HG03108 (cell line): ENCODE data around the gene WAC.
"Not testable (repeated sequence)": the region's sequence is repeated elsewhere in the genome, so short reads cannot be mapped to it uniquely, and the experiment has no call there.

Experiments used
- ATAC-seq: cut with Tn5 transposase; IDR thresholded peaks from one replicate; pipeline ENCODE4 v1.9.1; 2021; ENCODE audit warnings: moderate library complexity; ENCODE audit not compliant: unreplicated experiment

The WAC gene

DNA sequence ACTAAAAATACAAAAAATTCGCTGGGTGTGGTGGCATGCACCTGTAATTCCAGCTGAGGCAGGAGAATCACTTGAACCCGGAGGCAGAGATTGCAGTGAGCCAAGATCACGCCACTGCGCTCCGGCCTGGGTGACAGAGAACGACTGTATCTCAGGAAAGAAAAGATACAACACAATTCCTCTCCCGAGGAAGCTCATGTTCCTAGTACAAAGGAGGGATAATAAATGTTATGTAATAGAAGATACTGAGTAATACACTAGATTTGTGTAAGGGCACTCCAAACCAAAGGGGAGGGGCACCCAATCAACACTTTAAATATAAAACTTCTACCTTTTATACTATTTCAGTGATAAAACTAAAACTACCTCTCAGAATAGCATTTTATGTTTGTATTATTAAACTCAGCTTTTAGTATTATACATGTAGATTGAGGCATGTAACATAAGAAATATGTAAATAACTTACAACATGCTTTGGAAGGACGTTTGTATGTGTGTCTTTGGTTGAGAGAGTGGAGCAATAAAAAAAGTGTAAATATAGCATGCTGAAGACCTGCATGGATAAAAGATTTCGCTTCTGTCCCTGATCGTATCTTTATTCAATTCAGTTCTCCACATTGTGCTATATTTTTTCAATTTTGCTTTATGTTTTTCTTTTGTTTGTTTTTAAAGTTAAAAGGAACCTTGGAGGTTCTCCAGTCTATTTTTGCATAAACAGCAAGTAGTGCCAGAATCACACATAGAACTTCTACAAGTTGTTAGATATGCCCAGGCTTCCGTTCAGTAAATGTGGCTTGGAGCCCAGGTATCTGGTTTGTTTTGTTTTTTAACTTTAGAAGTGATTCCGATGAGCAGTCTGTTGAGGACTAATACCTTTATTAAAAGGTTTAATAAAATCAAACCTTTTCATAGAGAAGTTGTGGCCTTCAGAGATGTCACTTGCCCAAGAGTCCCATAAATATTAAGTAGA lies 71.9 kb downstream of the WAC start:
- ATAC-seq = no peak

DNA sequence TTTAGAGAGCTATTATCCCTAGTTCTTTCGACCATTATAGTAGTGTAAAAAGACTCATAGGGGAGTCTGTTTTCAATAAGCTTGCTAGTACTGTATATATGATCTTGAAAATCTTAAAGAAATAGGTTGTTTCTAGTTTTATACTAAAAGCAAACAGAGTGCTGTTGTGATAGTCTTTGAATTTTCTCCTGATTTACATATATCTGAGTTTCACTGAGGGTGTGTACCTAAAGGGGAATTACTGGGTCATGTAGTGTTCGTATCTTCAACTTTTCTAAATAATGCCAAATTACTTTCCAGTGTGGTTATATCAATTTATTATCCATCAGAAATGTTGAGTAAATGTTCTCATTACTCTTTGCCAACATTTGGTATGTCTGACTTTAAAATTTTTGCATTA lies 73.7 kb downstream of the WAC start:
- no peak for ATAC-seq

DNA sequence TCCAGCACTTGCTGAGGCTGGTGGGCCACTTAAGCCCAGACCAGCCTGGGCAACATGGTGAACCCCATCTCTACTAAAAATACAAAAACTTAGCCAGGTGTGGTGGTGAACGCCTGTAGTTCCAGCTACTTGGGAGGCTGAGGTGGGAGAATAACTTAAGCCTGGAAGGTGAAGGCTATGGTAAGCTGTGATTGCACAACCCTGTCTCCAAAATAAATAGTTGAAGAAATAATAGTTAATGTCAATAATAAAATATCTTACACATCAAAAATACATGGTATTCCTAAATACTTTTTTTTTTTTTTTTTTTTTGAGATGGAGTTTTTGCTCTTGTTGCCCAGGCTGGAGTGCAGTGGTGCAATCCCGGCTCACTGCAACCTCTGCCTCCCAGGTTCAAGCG lies 76.7 kb downstream of the WAC start:
- not testable (repeated sequence) for ATAC-seq

DNA sequence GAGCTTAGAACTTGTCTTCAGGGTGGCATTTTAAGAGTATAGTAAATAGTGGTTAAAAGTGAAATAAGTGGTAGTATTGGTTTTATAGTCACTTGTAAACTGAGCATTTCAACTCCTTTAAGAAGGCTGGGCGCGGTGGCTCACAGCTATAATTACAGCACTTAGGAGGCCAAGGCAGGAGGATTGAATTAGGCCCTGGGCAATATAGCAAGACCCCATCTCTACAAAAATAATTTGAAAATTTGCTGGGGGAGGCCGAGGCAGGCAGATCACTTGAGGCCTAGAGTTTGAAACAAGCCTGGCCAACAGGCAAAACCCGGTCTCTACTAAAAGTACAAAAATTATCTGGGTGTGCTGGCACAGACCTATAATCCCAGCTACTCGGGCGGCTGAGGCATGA lies 80.0 kb downstream of the WAC start:
- ATAC-seq = no peak

DNA sequence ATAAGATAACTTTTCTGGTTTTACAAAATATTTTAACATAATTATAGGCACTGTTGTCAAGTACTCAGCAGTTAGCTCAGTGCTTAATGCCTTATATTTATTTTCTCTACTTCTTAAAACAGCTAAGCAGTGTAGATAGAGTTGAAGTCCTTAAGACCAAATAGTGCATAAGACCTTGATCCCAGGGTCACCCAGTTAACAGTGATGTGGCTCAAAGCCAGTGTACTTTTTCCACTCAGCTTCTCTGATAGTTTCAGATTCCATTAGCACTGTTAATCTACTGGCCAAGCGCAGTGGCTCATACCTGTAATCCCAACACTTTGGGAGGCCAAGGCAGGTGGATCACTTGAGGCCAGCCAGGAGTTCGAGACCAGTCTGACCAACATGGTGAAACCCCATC lies 83.6 kb downstream of the WAC start:
- no peak for ATAC-seq

DNA sequence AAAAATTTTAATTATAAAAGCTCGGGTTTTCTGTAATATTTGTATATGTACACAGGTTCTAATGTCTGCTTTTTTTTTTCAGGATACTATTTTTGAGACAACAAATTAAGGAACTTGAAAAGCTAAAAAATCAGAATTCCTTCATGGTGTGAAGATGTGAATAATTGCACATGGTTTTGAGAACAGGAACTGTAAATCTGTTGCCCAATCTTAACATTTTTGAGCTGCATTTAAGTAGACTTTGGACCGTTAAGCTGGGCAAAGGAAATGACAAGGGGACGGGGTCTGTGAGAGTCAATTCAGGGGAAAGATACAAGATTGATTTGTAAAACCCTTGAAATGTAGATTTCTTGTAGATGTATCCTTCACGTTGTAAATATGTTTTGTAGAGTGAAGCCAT lies 86.5 kb downstream of the WAC start:
- ATAC-seq = no peak

DNA sequence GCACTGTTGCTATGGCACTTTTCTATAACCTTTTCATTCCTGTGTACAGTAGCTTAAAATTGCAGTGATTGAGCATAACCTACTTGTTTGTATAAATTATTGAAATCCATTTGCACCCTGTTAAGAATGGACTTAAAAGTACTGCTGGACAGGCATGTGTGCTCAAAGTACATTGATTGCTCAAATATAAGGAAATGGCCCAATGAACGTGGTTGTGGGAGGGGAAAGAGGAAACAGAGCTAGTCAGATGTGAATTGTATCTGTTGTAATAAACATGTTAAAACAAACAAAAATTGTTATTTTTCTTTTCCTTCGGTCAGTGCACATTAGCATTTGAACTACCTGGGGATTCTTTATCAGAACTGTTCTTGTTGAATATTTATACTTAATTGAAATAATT lies 87.3 kb downstream of the WAC start:
- no peak for ATAC-seq

DNA sequence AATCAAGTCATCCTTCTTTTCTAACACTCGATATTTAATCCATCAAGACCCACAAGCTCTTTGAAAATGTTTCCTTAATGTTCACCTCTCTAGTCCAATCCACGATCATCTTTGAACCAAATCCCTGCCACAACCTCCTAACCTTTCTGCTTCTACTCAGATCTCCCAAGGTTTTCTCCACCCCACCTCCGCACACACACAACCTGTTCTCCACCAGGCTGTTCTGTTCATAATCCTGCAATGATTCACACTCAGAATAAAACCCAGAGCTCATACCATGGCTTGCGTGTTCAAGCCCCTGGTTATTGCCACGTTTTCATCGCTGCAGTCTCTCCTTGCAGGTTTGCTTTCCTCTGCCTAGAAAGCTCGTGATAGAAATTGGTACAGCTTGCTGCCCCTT lies 90.6 kb downstream of the WAC start:
- no peak for ATAC-seq

DNA sequence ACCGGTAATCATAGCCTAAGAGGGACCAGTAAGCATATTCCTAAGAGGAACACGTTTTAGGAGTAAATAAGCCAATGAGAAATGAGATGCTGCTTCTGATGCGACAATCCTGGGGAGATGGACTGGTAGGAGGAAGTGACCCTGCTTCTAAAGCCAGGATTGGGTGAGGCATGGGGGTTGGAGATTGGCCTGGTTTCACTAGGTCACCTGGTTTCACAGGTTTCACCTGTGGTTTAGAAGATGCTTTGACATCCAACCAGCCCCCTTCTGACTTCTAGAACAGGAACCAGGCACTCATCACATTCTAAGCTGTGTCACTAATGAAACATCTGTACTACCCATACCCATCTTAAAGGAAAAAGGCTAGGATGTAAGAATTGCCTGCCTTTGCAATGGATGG lies 91.4 kb downstream of the WAC start:
- no peak for ATAC-seq

DNA sequence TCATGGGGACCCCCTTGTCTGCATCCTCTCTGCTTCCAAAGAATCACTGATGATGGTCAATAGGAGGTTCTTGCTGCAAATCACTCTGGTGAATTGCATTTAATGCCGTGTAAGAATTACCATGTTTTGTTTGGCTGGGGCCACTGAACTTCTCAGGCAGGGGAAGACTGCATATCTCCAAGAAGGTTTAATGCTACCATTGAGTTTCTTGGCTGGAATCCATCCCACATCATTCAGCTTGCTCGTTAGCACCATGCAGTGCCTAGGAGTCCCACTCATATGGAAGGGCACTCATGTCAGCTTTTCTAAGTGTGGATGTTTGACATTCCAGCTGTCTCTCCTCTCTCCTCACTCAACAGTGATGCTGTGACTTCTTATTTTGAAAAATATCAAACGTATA lies 94.2 kb downstream of the WAC start:
- no peak for ATAC-seq

DNA sequence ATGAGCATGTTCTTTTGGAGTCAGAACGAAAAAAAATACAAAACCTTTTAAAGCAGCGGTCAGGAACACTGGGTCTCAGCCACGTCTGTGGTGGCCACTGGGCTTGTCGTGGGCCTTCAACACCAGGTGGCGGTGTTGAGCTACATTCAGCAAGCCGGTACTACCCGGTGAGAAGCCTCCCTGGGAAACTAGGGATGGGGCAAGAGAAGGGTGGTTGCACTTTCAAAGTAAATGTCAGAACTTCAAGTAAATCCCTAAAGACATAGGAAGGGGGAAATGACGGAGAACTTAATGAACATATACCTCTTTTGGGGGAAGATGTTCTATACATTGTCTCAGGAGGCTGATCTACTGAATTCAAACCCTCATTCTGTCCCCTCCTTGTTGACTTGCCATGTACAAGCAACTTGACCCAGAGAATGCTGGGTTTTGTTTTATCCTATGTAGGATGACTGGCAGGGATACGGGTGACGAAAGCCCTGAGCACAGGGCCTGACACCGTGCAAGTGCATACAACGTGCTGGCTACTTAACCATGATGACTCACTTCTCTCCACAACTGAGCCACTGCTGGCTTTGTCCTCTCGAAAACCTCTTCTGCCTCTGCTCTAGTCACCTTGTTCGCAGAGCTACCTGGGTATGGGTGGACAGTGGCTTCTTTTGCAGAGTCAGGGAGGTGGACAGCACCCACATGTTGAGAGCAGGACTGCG lies 95.4 kb downstream of the WAC start:
- ATAC-seq = peak; percentile 59

DNA sequence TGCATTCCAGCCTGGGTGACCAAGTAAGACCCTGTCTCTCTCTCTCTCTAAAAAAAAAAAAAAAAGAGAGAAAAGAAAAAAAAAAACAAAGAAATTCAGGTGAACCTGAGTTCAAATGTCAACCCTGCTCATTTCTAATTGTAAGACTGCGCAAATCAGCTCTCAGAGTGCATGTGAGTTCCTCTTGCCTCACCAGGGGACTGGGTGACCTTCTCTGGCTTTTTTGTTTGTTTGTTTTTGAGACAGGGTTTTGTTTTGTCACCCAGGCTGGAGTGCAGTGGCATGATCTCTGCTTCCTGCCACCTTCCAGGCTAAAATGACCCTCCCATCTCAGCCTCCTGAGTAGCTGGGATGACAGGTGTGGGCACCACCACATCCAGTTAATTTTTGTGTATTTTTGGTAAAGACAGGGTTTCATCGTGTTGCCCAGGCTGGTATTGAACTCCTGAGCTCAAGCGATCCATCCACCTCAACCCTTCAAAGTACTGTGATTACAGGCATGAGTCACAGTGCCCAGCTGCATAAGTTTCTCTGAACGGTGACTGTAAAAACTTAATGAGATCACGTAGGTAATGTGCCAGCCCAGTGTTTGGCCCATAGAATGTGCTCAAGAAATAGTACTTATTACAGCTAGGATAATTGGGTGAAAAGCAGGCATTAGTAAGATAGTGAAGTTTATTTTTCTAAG lies 99.1 kb downstream of the WAC start:
- no peak for ATAC-seq

DNA sequence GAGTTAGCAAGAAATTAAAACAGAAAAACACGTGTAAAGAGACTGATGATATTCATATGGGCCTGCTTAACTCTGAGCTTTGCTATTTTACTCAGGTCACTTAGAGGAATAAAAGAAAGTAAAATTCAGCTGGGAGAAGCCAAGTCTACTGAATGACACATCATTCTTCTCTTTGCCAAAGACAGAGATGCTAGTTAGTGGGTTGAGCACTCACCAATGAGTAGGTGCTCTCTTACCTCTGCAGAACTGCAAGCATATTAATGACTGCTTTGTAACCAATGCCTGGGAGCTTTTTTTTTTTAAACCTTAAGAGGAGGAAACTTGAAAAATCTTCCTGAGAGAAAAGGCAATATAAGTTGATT lies 99.6 kb downstream of the WAC start:
- ATAC-seq = no peak

DNA sequence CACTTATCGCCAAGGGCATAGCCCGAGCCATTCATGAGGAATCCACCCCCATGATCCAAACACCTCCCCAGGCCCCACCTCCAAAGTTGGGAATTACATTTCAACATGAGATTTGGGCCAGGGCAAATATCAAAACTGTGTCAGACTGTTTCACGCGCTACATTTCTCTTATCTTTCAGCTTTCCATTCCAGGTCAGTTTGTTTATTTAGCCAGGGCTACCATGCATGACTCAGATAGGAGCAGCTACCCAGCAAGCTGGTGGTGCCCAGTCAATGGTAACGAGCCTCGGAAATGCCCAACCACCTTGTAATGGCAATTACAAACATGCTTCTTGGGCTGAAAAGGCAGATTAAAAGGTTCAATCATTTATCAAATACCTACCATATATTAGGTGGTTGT lies 100.8 kb downstream of the WAC start:
- no peak for ATAC-seq

DNA sequence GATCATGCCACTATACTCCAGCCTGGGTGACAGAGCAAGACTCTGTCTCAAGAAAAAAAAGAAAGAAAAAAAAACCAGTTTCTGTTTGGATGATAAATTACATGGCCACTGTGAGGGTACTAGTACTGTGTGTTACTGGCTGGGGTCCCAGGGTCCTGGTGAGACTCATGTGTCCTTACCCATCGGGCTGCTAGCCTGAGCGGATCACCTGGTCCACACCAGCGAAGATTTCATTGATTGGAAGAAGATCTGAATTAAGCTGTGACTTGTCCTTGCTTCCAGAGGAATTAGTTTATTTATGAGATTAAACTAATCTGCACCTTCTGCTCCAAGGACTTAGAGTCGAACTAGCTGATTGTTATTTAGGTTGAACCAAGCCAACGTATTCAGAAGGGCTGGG lies 104.4 kb downstream of the WAC start:
- ATAC-seq = no peak

DNA sequence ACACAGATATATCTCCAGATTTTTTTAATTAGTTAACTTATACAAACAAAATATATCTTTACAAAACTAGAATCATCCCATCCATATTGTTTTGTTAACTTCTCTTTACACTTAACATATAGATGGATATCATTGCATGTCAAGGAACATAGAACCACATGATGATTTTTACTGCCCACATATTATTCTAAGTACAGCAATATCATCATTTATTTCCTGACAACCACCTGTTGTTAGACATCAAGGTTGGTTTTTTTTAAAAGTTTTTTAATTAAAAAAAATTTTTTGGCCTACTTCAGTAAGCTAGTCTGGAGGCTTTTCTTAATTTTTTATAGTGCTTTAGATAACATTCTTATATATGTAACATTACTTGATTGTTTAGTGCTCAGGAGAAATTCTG lies 105.5 kb downstream of the WAC start:
- no peak for ATAC-seq

DNA sequence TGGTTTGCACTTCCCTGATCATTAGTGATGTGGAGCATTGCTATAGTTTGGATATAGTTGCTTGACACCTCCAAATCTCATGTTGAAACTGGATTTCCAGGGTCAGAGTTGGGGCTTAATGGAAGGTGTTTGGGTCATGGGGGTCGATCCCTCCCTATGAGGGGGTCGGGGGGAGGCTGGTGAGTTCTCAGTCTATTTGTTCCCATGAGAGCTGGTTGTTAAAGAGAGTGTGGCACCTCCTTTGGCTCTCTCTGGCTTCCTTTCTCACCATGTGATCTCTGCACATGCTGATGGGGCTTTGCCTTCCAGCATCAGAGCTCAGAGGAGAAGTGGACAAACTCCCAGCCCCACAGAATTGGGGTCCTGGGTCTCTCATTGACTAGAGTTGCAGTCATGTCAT lies 107.6 kb downstream of the WAC start:
- ATAC-seq = no peak

DNA sequence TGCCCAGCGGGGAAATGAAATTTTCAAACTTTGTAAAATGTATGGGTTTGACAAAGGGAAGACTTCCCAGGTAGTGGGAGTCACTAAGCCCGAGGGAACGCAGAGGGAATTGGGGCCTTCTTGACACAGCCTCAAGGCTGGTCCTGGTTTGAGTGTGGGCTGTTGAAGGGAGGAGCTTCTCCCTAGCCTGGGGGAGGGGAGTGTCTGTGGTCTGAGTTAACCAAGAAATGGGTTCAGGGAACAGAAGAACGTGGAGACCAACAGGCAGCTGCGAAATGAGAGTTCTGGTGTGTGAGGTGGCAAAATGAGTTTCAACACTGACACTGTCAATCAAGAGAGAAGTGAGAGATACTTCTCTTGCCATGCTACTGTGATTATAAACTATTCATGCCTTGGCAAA lies 111.7 kb downstream of the WAC start:
- ATAC-seq = no peak

DNA sequence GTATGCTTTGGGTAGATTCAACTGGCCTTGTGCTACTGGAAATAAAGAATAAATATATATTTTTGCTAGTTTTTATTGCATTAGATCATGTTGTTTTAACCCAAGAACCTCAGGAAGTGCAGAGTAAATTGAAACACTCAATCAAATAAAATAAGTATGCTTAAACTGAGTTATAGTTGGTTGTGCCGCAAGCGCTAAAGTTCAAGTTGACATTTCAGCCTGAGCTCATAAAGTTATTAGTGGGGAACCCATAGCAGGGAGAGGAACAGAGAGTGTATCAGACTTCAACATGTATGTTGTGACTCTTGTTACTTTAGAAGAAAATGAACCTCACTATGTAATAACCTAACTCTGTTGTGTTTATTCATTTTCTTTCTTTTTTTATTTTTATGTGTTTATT lies 119.2 kb downstream of the WAC start:
- no peak for ATAC-seq

DNA sequence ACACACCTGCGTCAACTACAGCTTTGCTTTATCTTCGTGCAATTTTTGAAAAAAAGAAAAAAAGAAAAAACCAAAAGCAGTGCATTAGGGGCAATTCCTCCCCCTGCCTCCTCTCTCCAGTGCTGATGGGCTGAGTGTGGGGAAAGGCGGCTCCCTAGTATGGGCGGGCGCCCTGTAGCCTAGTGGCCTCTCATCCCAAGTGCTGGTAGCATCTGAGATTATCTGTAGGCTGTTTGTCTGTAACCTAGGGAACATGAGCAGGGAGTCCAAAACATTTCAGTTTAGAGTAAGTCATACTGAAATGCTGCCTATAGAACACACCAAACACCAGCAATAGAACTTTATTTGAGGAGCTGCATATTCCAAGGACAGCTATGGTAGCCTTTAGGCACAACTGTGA lies 119.8 kb downstream of the WAC start:
- no peak for ATAC-seq

DNA sequence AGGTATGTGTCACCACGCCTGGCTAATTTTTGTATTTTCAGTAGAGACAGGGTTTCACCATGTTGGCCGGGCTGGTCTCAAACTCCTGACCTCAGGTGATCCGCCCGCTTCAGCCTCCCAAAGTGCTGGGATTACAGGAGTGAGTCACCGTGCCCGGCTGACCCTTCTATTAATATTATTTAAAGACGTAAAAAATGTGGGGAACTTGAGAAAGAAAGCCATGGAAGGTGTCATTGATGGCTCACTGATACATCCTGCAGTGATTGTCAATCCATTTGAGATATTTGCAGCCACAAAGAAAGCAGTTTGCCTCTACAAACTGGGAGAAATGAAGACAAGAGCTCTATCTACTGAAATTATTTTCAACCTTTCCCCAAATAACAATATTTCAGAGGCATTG lies 125.9 kb downstream of the WAC start:
- not testable (repeated sequence) for ATAC-seq

DNA sequence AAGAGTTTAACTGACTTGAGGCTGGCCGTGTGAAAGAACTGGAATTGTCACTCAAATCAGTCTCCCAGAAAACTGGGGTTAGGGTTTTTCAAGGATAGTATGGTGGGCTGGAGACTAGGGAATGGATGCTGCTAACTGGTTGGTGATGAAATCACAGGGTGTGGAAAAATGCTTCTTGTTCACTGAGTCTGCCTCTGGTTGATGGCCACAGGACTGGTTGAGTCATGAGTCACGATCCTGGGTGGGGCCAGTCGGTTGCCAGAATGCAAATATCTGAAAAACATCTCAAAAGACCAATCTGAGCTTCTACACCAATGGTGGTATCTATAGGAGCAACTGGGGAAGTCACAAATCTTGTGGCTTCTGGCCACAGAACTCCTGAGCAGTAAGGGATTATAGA lies 128.1 kb downstream of the WAC start:
- ATAC-seq = no peak
